Forelimb muscle (tissue), 1 donor: ENCODE measurements around the gene PTBP2. TPM values are rescaled to one million over a fixed set of nuclear protein-coding genes. Genes with fewer than 3 reads are reported as not detected.
"Not testable (repeated sequence)": the region's sequence is repeated elsewhere in the genome, so short reads cannot be mapped to it uniquely, and the experiment has no call there.

Experiments used
- DNase-seq: peaks from one replicate; pipeline ENCODE4 v3.0.0-alpha.2; 2013; ENCODE audit warnings: low read depth
- polyA plus RNA-seq: library from polyadenylated mRNA; unstranded; fragments of 120-200 nt; gene quantifications from one replicate; pipeline ENCODE4 v1.2.1, GENCODE V29; 2013; ENCODE audit not compliant: insufficient read length

PTBP2 gene
- polyA plus RNA-seq, 1 donor: 27.9 TPM

DNA sequence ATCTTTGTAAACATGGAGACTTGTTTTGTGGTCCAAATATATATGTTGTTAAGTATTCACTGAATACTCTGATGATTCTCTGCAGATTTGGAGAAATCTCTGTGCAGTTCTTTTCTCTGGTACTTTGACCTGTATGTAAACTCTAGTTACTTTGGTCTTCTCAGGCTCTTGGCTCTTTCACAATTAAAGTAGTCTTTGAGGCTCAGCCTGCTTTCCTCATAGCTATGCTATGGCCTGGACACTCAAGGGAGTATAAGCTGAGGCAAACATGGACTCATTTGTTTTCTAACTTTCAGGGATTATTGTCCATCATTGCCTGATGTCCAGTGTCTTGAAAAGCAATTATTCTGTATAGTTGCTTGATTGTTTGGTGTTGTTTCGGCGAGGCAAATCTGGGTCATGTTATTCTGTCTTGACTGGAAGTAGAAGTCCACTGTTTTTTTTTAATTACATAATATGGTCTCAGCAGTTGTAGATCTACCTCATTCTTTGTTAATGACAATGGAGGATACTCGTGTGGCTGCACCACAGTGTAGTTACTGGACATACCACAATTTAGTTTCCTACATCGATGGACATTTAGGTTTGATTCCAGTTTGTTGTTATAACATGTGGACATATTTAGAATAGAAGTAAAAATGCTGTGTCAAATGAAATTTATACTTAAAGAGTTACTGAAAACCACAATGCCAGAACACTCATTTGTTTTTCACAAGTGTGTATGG lies 9.2 kb downstream of the PTBP2 start:
- DNase-seq: no peak

DNA sequence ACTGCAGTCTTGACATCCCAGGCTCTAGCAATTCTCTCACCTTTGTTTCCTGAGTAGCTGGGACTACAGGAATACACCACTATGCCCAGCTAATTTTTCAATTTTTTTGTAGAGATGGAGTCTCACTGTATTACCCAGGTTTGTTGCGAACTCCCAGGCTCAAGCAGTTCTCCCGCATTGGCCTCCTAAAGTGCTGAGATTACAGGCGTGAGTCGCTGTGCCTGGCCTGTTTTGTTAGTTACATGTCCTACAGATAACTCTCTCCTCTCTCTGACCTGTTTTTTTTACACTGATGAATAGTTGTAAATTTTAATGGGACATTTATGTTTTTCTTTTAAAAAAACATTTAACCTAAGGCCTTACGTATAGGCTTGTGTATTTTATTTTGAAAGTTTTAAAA lies 19.8 kb downstream of the PTBP2 start:
- DNase-seq: no peak

DNA sequence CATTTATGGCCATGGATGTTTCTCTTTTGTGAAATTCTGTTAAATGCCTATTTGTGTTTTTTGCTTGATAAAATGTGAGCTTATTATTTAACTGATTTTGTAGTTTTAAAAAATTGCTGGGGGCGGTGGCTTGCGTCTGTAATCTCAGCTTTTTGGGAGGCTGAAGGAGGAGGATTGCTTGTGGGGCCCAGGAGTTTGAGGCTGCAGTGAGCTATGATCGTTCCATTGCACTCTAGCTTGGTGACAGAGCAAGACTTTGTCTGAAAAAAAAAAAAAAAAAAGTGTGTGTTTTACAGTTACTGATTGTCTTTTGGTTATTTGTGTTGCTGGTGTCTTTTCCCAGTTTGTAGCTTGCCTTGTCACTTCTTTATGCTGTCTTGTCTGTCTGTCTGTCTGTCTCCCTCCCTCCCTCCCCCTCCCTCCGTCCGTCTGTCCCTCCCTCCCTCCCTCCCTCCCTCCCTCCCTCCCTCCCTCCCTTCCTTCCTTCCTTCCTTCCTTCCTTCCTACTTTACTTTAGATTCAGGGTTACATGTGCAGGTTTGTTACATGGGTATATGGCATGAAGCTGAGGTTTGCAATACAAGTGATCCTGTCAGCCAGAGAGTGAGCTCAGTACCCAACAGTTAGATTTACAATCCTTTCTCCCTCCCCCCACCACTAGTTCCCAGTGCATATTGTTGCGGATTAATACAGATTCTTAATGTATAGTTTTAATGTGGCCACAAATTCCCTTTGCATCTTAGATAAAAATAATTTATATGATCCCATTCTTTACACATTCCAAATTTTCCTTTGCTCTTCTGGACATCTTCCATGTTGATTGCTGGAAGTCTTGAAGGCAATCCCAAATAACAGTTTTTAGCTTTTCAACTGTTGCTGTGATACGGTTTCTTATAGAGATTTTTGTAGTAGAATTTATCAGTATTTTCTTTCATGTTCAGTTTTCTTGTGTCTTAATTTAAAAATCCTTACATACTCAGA lies 25.1 kb downstream of the PTBP2 start:
- DNase-seq: no peak

GRCh38 chr1:96747565-96747964 lies 26.0 kb downstream of the PTBP2 start:
- DNase-seq: no peak

DNA sequence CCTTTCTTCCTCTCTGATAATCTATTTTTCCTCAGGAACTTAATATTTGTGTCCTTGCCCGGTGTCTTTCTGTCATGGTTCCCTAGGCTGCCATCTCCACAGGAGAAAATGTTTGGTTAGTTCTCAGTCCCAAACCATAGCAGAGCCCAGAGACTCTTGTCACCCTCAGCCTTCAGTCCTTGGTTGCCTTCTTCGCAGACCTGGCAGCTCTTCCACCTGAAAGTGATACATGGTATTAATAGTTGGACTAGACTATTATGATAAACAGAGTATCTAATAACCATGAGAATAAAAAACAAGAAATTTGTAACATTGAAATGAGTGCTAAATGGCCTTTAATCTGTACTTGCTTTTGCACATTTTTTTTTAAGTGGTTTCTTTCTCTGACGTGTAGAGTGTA lies 26.5 kb downstream of the PTBP2 start:
- no peak for DNase-seq

DNA sequence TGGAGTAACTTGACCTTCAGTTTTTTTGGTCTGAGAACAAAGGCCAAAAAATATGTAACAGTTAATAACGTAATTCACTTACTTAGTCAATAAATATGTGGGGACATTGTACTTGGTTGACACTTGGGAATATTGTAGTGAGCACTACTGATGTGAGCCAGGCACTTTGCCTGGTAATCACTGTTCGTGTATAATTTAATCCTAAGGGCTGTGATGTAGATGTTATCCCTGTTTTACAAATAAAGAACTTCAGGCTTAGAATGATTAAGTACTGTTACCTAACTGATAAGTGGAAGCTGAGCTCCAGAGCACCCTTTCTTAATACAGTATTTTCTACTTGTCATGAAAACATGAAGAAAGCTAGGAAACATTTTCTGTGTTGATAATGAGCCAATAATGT lies 28.0 kb downstream of the PTBP2 start:
- DNase-seq: no peak

DNA sequence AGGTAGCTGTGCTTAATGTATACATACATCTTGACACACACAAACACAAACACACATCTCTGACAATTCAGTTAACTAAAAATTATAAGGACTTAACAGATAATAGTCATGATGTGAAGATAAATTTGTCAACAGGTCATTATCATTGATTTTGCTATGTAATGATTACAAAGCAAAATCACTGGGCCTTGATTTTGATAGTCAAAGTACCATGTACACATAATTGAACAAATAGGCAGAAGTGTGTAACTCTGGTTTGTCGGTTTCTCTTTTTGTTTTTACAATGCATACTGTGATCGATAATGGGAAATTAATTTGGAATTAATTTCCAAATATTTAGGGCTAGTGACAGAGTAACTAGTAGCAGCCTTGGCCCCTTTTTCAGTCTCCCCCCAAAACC lies 30.8 kb downstream of the PTBP2 start:
- no peak for DNase-seq

DNA sequence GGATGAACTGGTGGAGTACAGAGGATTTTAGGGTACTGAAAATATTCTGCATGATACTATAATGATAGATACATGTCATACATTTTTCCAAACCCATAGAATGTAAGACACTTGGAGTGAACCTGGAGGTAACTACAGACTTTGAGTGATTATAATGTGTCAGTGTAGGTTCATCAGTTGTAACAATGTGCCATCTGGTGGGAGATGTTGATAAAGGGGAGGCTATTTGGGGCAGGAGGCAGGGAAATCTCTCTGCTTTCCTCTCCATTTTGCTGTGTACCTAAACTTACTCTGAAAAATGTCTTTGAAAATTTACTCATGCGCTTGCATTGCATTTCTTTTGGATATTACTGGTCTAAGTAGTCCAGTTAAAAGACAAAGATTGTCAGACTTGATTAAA lies 35.2 kb downstream of the PTBP2 start:
- no peak for DNase-seq

DNA sequence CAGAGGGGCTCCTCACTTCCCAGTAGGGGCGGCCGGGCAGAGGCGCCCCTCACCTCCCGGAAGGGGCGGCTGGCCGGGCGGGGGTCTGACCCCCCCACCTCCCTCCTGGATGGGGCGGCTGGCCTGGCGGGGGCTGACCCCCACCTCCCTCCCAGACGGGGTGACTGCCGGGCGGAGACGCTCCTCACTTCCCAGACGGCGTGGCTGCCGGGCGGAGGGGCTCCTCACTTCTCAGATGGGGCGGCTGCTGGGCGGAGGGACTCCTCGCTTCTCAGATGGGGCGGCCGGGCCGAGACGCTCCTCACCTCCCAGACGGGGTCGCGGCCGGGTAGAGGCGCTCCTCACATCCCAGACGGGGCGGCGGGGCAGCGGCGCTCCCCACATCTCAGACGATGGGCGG lies 41.0 kb downstream of the PTBP2 start:
- DNase-seq: not testable (repeated sequence)

DNA sequence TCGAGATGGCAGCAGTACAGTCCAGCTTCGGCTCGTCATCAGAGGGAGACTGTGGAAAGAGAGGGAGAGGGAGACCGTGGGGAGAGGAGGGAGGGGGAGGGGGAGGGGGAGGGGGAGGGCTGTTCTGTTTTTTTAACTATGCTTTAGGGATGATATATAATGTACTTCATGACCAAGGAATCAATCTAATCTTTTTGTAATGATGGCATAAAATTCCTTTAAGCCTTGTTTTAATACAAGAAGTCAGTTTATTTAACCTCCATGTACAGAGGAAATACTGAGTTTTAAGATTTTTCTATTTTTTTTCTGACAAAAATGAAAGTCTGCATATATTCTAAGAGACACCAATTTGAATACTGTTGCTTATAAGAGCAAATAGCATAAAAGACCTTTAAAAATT lies 41.9 kb downstream of the PTBP2 start:
- no peak for DNase-seq

- DNase-seq: no peak
Observed at GRCh38 chr1:96764469-96764868, 42.9 kb downstream of the PTBP2 start.

DNA sequence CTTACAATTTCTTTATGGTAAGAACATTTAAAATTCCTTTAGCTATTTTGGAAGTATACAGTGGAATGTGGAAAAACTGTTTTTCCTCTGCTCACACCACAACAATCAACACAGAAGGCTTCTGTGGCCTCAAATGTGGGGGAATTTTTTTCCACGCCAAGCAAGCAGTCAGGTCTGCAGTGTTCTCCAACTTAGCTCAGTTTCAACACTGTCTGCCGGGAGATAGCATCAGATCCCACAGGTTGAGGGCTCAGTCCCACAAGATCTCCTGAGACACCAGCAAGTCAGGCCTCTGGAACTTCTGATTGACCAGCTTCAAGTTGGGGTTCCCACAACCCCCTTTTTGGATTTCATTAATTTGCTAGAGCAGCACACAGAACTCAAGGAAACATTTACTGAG lies 50.3 kb downstream of the PTBP2 start:
- no peak for DNase-seq

DNA sequence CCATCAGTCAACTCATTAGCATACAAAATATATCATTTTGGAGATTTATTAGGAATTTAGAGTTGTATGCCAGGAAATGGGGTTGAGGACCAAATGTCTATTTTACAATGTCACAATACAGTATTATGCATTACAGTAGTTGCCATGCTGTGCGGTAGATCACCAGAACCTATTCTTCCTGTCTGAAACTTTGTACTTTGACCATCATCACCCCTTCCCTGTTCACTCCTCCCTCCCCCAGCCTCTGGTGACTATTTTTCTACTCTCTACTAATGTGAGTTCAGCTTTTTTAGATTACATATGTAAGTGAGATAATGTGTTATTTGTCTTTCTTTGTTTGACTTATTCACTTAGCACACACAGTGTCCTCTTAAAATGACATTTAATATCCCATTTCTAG lies 50.8 kb downstream of the PTBP2 start:
- no peak for DNase-seq

GRCh38 chr1:96772972-96773371 lies 51.4 kb downstream of the PTBP2 start:
- DNase-seq: no peak

- DNase-seq: no peak
Observed at GRCh38 chr1:96782206-96782605, 60.6 kb downstream of the PTBP2 start.

GRCh38 chr1:96782856-96783255 lies 61.3 kb downstream of the PTBP2 start:
- no peak for DNase-seq

DNA sequence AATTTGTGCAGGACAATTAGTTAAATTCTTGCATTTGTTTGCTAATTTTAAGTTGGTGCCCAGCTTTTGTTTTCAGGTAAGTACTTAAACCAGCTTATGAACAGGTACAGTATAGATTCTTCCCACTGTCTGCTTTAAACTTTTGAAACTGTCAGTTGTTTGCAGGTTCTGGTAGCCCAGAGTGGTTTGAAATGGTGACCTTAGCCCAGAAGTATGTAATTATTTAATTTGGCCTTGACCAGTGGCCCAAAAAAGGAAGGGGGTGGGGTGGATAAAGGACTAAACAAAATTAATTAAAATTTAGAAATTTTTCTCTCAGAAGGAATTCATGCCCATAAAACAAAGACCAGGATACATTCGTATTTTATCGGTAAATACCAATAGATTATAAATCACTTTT lies 69.0 kb downstream of the PTBP2 start:
- DNase-seq: no peak

DNA sequence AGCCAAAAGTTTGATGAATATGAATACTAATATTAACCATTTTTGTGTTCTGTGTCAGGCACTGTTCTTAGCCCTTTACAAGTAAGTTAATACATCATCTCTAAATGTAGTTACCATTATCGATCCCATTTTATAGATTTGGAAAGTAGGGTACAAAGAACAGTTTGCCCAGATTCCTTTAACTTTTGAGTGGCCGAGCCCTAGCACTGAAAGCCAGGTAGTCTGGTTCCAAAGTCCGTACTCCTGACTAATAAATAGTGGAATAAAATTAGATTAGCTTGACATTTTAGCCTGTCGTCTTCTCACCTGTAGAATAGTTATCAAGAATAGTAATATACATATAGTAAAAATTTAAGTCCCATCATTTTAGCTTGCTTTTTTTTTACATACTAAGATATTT lies 70.6 kb downstream of the PTBP2 start:
- no peak for DNase-seq

- DNase-seq: not testable (repeated sequence)
Observed at GRCh38 chr1:96801696-96802095, 80.1 kb downstream of the PTBP2 start.

DNA sequence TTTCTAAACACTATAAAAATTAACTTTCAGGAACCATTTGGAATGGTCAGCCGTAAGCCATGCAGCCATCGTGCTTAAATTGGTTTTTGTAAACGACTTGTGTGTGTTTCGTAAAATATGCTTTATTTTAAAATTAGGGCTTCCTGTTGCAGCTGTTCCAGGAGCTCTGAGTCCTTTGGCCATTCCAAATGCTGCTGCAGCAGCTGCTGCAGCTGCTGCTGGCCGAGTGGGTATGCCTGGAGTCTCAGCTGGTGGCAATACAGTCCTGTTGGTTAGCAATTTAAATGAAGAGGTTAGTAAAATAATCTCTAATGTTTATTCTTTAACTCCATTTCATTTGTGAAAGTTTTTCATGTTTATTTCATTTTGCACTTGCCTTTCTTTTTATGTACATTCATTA lies 83.1 kb downstream of the PTBP2 start:
- DNase-seq: no peak

DNA sequence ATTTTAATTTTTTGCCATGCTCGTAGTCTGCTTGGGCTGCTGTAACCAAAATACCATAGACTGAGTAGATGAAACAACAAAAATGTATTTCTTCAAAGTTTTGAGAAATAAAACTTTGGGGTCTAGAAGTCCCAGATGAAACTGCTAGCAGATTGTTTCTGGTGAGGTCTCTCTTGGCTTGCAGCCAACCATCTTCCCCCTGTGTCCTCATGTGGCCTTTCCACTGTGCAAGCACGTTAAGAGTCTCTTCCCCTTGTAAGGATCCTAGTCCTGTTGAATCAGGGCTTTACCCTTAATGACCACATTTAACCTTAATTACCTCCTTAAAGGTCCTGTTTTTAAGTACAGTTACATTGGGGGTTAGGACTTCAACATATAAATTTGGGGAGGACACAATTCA lies 86.6 kb downstream of the PTBP2 start:
- DNase-seq: no peak

DNA sequence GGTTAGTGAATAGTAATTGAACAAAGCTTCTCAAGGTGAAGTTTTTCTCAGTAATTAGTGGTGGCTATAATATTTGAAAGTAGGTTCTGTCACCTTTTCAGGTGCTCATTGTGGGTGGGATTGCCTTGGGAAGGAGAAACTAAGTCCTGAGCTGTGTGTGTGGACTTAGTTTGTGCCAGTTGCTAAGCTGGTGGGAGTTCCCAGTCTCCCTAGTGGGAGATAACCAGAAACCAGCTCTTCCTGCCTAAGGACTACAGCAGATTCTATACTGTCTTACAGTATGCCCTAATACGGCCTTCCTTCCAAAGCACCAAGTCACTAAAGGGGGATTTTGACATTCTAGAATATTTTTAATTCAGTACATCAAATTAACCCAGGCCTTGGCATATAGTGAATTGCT lies 94.3 kb downstream of the PTBP2 start:
- DNase-seq: no peak

- DNase-seq: no peak
Observed at GRCh38 chr1:96820107-96820506, 98.5 kb downstream of the PTBP2 start.
